HepG2 (cell line): ENCODE results near the gene ENHO. TPM values are rescaled to one million over a fixed set of nuclear protein-coding genes. Genes with fewer than 3 reads are reported as not detected.

Experiments used
- ATAC-seq: fragments of 200-7000 bp; cut with Tn5 transposase; 3 replicates; pipeline ENCODE4 v1.9.1; 2020; ENCODE audit warnings: mild to moderate bottlenecking, moderate library complexity
- BruUV-seq: library from RNA; stranded (reverse); fragments of 400-500 nt; replicated peaks from 2 replicates; lab custom pipeline; 2021; lab: Mats Ljungman, UMichigan
- CTCF ChIA-PET: fragments of 300-600 bp; formaldehyde crosslinking; extraction: SDS; loops from one replicate; lab custom pipeline; 2021; ENCODE audit warnings: low total read pairs, inconsistent platforms, low intra/inter-chr PET ratio; lab: Yijun Ruan, JAX
- POLR2A ChIA-PET: fragments of 350-600 bp; sonication (Branson Sonifier 250); formaldehyde crosslinking; loops from one replicate; lab custom pipeline; 2020; ENCODE audit warnings: antibody characterized with exemption, inconsistent platforms; lab: Yijun Ruan, JAX
- DNase-seq: peaks from one replicate; pipeline ENCODE4 v3.0.0-alpha.2; 2015; ENCODE audit warnings: low spot score
- FAIRE-seq: peaks from 3 replicates; lab custom pipeline; 2011; peaks lifted over from hg19 to GRCh38; lab: Jason Lieb, UNC
- H2AFZ ChIP-seq: one replicate; pipeline ENCODE4 v1.6.1; 2011; ENCODE audit warnings: low read length, inconsistent platforms
- H3K27ac ChIP-seq: fragments of 300-600 bp; 3 replicates; pipeline ENCODE4 v1.8.0; 2011; ENCODE audit warnings: mixed run types, mild to moderate bottlenecking, mixed read lengths, low read length, inconsistent platforms; ENCODE audit not compliant: insufficient read depth; ENCODE audit errors: extremely low read length
- H3K27me3 ChIP-seq, 2 experiments: fragments of 200-600 bp in 1 of 2; 2 replicates in 1 of 2; 3 replicates in 1 of 2; pipeline versions ENCODE4 v1.6.0 to v1.8.0; 2011; ENCODE audit warnings: low read length in 2 of 2, mild to moderate bottlenecking in 2 of 2, moderate library complexity in 2 of 2, inconsistent platforms in 1 of 2; ENCODE audit not compliant: insufficient read depth in 2 of 2, control insufficient read depth in 1 of 2
- H3K36me3 ChIP-seq, 2 experiments: fragments of 200-600 bp in 1 of 2; replicated peaks in 1 of 2; 2 replicates in 1 of 2; 3 replicates in 1 of 2; pipeline versions ENCODE4 v1.5.1 to v1.8.0; 2011; ENCODE audit warnings: low read length in 2 of 2, inconsistent platforms in 1 of 2; ENCODE audit not compliant: insufficient read depth in 2 of 2, control insufficient read depth in 1 of 2
- H3K4me1 ChIP-seq: 2 replicates; pipeline ENCODE4 v1.5.1; 2012; ENCODE audit warnings: low read length, inconsistent platforms; ENCODE audit not compliant: insufficient read depth
- H3K4me2 ChIP-seq: 2 replicates; pipeline ENCODE4 v1.6.0; 2011; ENCODE audit warnings: low read depth, low read length, inconsistent platforms
- H3K4me3 ChIP-seq, 3 experiments: fragments of 200-600 bp in 1 of 3; sonication (generic), shearing (Covaris generic) in 1 of 3; replicated peaks in 1 of 3; 2 replicates each; pipeline ENCODE4 v1.5.1; 2011 to 2016; ENCODE audit warnings: low read length in 3 of 3, inconsistent platforms in 2 of 3, low read depth in 2 of 3, mild to moderate bottlenecking in 2 of 3, control low read depth in 1 of 3, mixed read lengths in 1 of 3; ENCODE audit not compliant: insufficient read depth in 1 of 3
- H3K79me2 ChIP-seq: one replicate; pipeline ENCODE4 v1.6.1; 2011; ENCODE audit warnings: low read length, inconsistent platforms; ENCODE audit not compliant: insufficient read depth
- H3K9ac ChIP-seq: 2 replicates; pipeline ENCODE4 v1.6.0; 2011; ENCODE audit warnings: mild to moderate bottlenecking, low read depth, low read length, inconsistent platforms; ENCODE audit not compliant: insufficient read depth
- H3K9me3 ChIP-seq: 2 replicates; pipeline ENCODE4 v1.5.1; 2012; ENCODE audit warnings: mild to moderate bottlenecking, low read length
- H4K20me1 ChIP-seq: 2 replicates; pipeline ENCODE4 v1.6.0; 2011; ENCODE audit warnings: inconsistent platforms, mild to moderate bottlenecking, low read length, moderate library complexity; ENCODE audit not compliant: insufficient read depth
- HNF1A ChIP-seq, 2 experiments: sonication (generic) in 1 of 2; formaldehyde crosslinking in 1 of 2; IDR thresholded peaks; 2 replicates each; pipeline versions ENCODE4 v1.4.0 to v1.6.1; 2016 to 2020; ENCODE audit warnings: borderline replicate concordance in 1 of 2, low read depth in 1 of 2, mild to moderate bottlenecking in 1 of 2, missing genetic modification reagents in 1 of 2
- PAF1 ChIP-seq: IDR thresholded peaks from 2 replicates; pipeline ENCODE4 v1.6.1; 2016; ENCODE audit warnings: missing genetic modification reagents, missing compliant biosample characterization
- SP2 ChIP-seq: sonication (generic); formaldehyde crosslinking; IDR thresholded peaks from 2 replicates; pipeline ENCODE4 v1.5.1; 2020; ENCODE audit warnings: mild to moderate bottlenecking, missing genetic modification reagents
- ZNF614 ChIP-seq: IDR thresholded peaks from 2 replicates; pipeline ENCODE4 v1.6.1; 2018; ENCODE audit warnings: missing biosample characterization, missing genetic modification reagents, inconsistent platforms, borderline replicate concordance
- ZNF615 ChIP-seq: sonication (generic); formaldehyde crosslinking; IDR thresholded peaks from 2 replicates; pipeline ENCODE4 v1.5.0; 2020; ENCODE audit warnings: mild to moderate bottlenecking, missing genetic modification reagents, borderline replicate concordance
- WGBS: methylation state at CpG from one replicate; pipeline ENCODE4 v1.1.6; 2017; ENCODE audit warnings: low lambda C conversion rate; 5-methylcytosine and 5-hydroxymethylcytosine counted together
- in situ Hi-C: cut with HindIII; loops from 2 replicates; pipeline ENCODE4 v1.10.0; 2017; ENCODE audit warnings: low pct_unique_long_range_greater_than_20kb; ENCODE audit not compliant: extremely low pct_ligation_motif_present
- intact Hi-C: fragments of 100-400 bp; cut with micrococcal nuclease; formaldehyde crosslinking; loops from one replicate; pipeline ENCODE4 v1.10.0; 2022; ENCODE audit not compliant: unreplicated experiment
- polyA plus RNA-seq, 8 experiments: library from polyadenylated mRNA; depleted of rRNA in 3 of 8; stranded (reverse) in 7 of 8; unstranded in 1 of 8; fragments of >200 nt; fragmentation: Illumina TruSeq in 4 of 8; extraction: Trizol in 4 of 8; gene quantifications; 2 replicates each; pipeline versions ENCODE4 v1.2.1 to v1.2.3, GENCODE V29; 2011 to 2016; ENCODE audit warnings: low read depth in 4 of 8, missing spikeins in 1 of 8, mixed read lengths in 1 of 8; ENCODE audit not compliant: insufficient read depth in 1 of 8
- total RNA-seq, 5 experiments: library from RNA; depleted of rRNA; stranded (reverse); fragments of >200 nt; fragmentation: Illumina TruSeq; extraction: Trizol; gene quantifications; 2 replicates each; pipeline ENCODE4 v1.2.3, GENCODE V29; 2016; ENCODE audit warnings: low read depth in 1 of 5

The ENHO gene
- total and polyA plus RNA-seq, 2 of the 13 experiments (the other 11 are each of a cell fraction or from before 2014, with no cell fraction given), result 0.08 to 0.60 TPM

- Histone ChIP-seq H2AFZ (no peak overlapping the region), H3K4me3 (no peak overlapping the region)
- intact Hi-C loops, result no loop called here
- 27% methylated on average over 11 of the region's 11 CpGs for WGBS
- no peak for FAIRE-seq
- TF ChIP-seq ZNF614 (CRISPR knock-in tag) (no peak), SP2 (CRISPR knock-in tag) (no peak), ZNF615 (no peak), PAF1 (CRISPR knock-in tag) (no peak), HNF1A (IDR thresholded peaks at IDR 0.05; ENCODE audit: low read depth) (no peak), HNF1A (CRISPR knock-in tag; IDR thresholded peaks at IDR 0.05; ENCODE audit: borderline replicate concordance) (no peak)
- TF ChIP-seq, all 625 proteins: peak for 0
- POLR2A ChIA-PET, result no interaction called here
- H3K9ac ChIP-seq, result no peak overlapping the region
- H3K9me3 ChIP-seq, result no peaks in the 10 kb centered on the region
- ATAC-seq (no peak), DNase-seq (no peak)
- H3K4me1 ChIP-seq, result no peaks in the 10 kb centered on the region
- H3K4me2 ChIP-seq, result no peak overlapping the region
- CTCF ChIA-PET, result no interaction called here
- no peak overlapping the region for H3K27ac ChIP-seq
- H3K36me3 ChIP-seq, result no peaks in the 10 kb centered on the region
- in situ Hi-C loops, result no loop called here
- H4K20me1 ChIP-seq, result no peaks in the 10 kb centered on the region
- H3K79me2 ChIP-seq, result no peaks in the 10 kb centered on the region
- peaks cover 9 to 81% of the 10 kb centered on the region in 2 experiments for H3K27me3 ChIP-seq
- no TSS peak for BruUV-seq
Measured at GRCh38 chr9:34570376-34570775, 47.6 kb upstream of the ENHO start.
